DOHH2 (cell line): ENCODE measurements around the gene C19orf18.

Experiments used
- H3F3A ChIP-seq: fragments of 200-600 bp; sonication (generic), shearing (Covaris generic); 2 replicates; pipeline ENCODE4 v1.6.0; 2016; ENCODE audit warnings: antibody characterized with exemption, mild to moderate bottlenecking; ENCODE audit not compliant: control insufficient read depth, insufficient read depth
- H3K27ac ChIP-seq: fragments of 200-600 bp; sonication (generic); 2 replicates; pipeline ENCODE4 v1.5.1; 2014; ENCODE audit warnings: low read depth, mild to moderate bottlenecking, low read length, moderate library complexity
- H3K27me3 ChIP-seq: fragments of 200-600 bp; sonication (generic); 2 replicates; pipeline ENCODE4 v1.6.1; 2014; ENCODE audit warnings: mild to moderate bottlenecking, low read length, mixed read lengths; ENCODE audit not compliant: control insufficient read depth
- H3K36me3 ChIP-seq: fragments of 200-600 bp; sonication (generic); 2 replicates; pipeline ENCODE4 v1.6.1; 2014; ENCODE audit warnings: mild to moderate bottlenecking, low read length, moderate library complexity, mixed read lengths; ENCODE audit not compliant: control insufficient read depth
- H3K4me1 ChIP-seq: fragments of 200-600 bp; sonication (generic); 2 replicates; pipeline ENCODE4 v1.6.1; 2014; ENCODE audit warnings: mild to moderate bottlenecking, low read length, mixed read lengths; ENCODE audit not compliant: control insufficient read depth
- H3K4me2 ChIP-seq: fragments of 200-600 bp; sonication (generic); 2 replicates; pipeline ENCODE4 v1.6.0; 2014; ENCODE audit warnings: mild to moderate bottlenecking, low read length, moderate library complexity
- H3K4me3 ChIP-seq: fragments of 200-600 bp; sonication (generic); 2 replicates; pipeline ENCODE4 v1.5.1; 2014; ENCODE audit warnings: mild to moderate bottlenecking, low read length, mixed read lengths
- H3K79me2 ChIP-seq: fragments of 200-600 bp; sonication (generic); 2 replicates; pipeline ENCODE4 v1.6.1; 2014; ENCODE audit warnings: mild to moderate bottlenecking, low read length, mixed read lengths; ENCODE audit not compliant: control insufficient read depth
- H3K9me2 ChIP-seq: fragments of 200-600 bp; sonication (generic); replicated peaks from 2 replicates; pipeline ENCODE4 v1.6.1; 2014; ENCODE audit warnings: mild to moderate bottlenecking, low read length, mixed read lengths; ENCODE audit not compliant: control insufficient read depth
- H3K9me3 ChIP-seq: fragments of 200-600 bp; sonication (generic); 2 replicates; pipeline ENCODE4 v1.6.1; 2014; ENCODE audit warnings: antibody characterized with exemption, low read length, mixed read lengths; ENCODE audit not compliant: control insufficient read depth, insufficient read depth
- H4K20me1 ChIP-seq: fragments of 200-600 bp; sonication (generic); 2 replicates; pipeline ENCODE4 v1.6.0; 2014; ENCODE audit warnings: low read depth, mild to moderate bottlenecking, antibody characterized with exemption, low read length, moderate library complexity; ENCODE audit not compliant: control insufficient read depth, insufficient read depth
- EZH2phosphoT487 ChIP-seq: fragments of 200-600 bp; sonication (generic); IDR thresholded peaks from 2 replicates; pipeline ENCODE4 v1.6.1; 2017; ENCODE audit warnings: borderline replicate concordance, mild to moderate bottlenecking, antibody characterized with exemption, low read length, moderate library complexity, mixed read lengths
- TF ChIP-seq, protein P1 (sequence below): fragments of 200-600 bp; sonication (generic); IDR thresholded peaks from one replicate; pipeline ENCODE4 v1.5.1; 2014; ENCODE audit warnings: antibody characterized with exemption, mild to moderate bottlenecking, low read depth, low read length; ENCODE audit not compliant: poor library complexity, severe bottlenecking

Gene C19orf18

DNA sequence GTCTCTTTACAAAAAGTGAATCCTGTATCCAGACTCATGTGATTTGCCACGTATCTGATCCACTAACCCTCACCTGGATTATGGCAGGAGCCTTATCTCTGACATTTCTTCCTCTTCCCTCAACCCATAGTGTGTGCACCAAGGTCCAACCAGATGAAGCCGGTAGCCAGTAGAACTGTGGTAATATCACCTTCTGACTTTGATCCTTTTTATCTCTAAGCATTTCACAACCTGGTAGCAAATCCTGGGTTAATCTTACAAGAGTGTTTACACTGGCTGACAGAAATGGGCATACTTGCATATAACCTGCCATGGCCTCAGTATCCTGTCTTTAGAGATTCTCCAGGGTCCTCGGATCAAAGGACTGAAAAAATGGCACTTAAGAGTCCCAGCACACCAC is 59.8 kb downstream of the C19orf18 start:
- Histone ChIP-seq H3K36me3 (peaks cover 15% of the 10 kb centered on the region), H3K9me2 (no peaks in the 10 kb centered on the region), H3K4me3 (no peak overlapping the region), H3K27me3 (no peaks in the 10 kb centered on the region), H3K79me2 (no peaks in the 10 kb centered on the region; the same call in 1 of the 2 replicates), H3K9me3 (peaks cover 19% of the 10 kb centered on the region), H3F3A (no peaks in the 10 kb centered on the region), H4K20me1 (no peaks in the 10 kb centered on the region), H3K27ac (no peak overlapping the region), H3K4me1 (peaks cover 7% of the 10 kb centered on the region), H3K4me2 (no peak overlapping the region)
- TF ChIP-seq EZH2phosphoT487 = no peak
- TF ChIP-seq, protein P1, sequence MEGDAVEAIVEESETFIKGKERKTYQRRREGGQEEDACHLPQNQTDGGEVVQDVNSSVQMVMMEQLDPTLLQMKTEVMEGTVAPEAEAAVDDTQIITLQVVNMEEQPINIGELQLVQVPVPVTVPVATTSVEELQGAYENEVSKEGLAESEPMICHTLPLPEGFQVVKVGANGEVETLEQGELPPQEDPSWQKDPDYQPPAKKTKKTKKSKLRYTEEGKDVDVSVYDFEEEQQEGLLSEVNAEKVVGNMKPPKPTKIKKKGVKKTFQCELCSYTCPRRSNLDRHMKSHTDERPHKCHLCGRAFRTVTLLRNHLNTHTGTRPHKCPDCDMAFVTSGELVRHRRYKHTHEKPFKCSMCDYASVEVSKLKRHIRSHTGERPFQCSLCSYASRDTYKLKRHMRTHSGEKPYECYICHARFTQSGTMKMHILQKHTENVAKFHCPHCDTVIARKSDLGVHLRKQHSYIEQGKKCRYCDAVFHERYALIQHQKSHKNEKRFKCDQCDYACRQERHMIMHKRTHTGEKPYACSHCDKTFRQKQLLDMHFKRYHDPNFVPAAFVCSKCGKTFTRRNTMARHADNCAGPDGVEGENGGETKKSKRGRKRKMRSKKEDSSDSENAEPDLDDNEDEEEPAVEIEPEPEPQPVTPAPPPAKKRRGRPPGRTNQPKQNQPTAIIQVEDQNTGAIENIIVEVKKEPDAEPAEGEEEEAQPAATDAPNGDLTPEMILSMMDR = no peak
